Colonic mucosa (tissue), 4 donors: Measurements from ENCODE around the gene EIF5. TPM values are rescaled to one million over a fixed set of nuclear protein-coding genes. Genes with fewer than 3 reads are reported as not detected.

Source experiments
- DNase-seq: peaks from one replicate; pipeline ENCODE4 v3.0.0-alpha.2; 2020
- H3K27ac ChIP-seq: fragments of 200-600 bp; one replicate; pipeline ENCODE4 v1.8.0; 2021
- H3K27me3 ChIP-seq: fragments of 200-600 bp; one replicate; pipeline ENCODE4 v1.8.0; 2021
- H3K36me3 ChIP-seq: fragments of 200-600 bp; one replicate; pipeline ENCODE4 v1.8.0; 2021
- H3K4me1 ChIP-seq: fragments of 200-600 bp; one replicate; pipeline ENCODE4 v1.8.0; 2021; ENCODE audit warnings: mild to moderate bottlenecking
- H3K4me3 ChIP-seq: fragments of 200-600 bp; one replicate; pipeline ENCODE4 v1.8.0; 2021
- H3K9ac ChIP-seq, 2 donors: one replicate each; pipeline ENCODE4 v1.7.0; 2013; ENCODE audit warnings: control low read depth in 2 of 2, low read depth in 2 of 2, low read length in 2 of 2
- H3K9me3 ChIP-seq: fragments of 200-600 bp; one replicate; pipeline ENCODE4 v1.8.0; 2021
- intact Hi-C: fragments of 100-400 bp; cut with DNase I; formaldehyde crosslinking; loops from one replicate; pipeline ENCODE4 v1.14.1; 2022
- total RNA-seq, 2 donors: library from RNA; stranded (reverse); fragmentation: NEBNext Ultra II Directional in 1 of 2; extraction: Animal tissue kit (Norgen Biotek cat#: 25700) in 1 of 2; gene quantifications; one replicate each; pipeline ENCODE4 v1.2.1, GENCODE V29; 2021
- TF ChIP-seq, protein P1 (sequence below): fragments of 200-600 bp; IDR thresholded peaks from one replicate; pipeline ENCODE4 v1.8.0; 2022; ENCODE audit warnings: antibody characterized with exemption, mild to moderate bottlenecking
- donor health status: healthy.
- donor health status: DM: no; HTN: no; CAD: no.
- donor health status: DM: no; HTN: no; CAD: no.

EIF5 gene
- total RNA-seq, 2 donors from 2014 or later: 169 to 265 TPM

DNA sequence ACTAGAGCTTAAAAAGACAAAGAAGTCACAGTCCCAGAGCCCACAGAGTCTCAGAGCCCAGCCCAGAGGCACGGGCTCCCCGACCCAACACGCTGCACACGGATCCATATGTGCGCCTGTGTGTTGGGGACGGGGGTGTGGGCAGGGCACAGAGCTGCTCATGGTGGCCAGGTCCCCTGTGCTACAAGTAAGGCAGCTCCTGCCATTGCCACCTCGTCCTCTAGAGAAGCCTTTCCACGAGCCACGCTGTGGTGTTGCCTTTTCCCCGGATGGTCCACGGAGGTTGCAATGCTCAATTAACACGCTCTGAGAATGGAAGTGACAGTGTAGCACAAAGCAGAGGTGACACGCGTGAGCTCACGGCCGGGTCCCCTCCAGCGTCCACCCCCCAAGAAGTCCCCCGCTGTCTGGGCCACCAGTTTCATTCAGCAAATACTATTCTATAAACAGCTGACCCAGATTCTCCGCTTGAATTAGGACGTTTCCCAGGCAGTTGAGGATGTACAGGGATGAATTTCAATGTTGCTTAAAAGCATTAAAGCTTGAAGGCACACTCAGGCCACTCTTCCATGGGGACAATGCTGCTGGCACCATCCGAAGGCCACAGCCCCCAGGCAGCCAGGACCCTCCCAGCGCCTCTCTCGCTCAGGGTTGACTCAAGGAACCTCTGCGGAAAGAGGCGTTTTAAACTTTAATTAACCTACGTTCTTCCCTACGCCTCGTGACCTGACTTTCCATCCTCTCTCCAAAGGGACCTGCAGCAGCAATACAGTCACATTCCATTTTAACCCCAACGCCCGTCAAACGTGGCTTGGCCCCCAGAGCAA, 22.7 kb upstream of the EIF5 start:
- Histone ChIP-seq H3K4me1 (no peaks in the 10 kb centered on the region), H3K27me3 (no peaks in the 10 kb centered on the region), H3K36me3 (no peaks in the 10 kb centered on the region), H3K9me3 (no peaks in the 10 kb centered on the region), H3K27ac (no peak overlapping the region), H3K9ac (no peak overlapping the region), H3K4me3 (no peak overlapping the region)
- TF ChIP-seq, protein P1, sequence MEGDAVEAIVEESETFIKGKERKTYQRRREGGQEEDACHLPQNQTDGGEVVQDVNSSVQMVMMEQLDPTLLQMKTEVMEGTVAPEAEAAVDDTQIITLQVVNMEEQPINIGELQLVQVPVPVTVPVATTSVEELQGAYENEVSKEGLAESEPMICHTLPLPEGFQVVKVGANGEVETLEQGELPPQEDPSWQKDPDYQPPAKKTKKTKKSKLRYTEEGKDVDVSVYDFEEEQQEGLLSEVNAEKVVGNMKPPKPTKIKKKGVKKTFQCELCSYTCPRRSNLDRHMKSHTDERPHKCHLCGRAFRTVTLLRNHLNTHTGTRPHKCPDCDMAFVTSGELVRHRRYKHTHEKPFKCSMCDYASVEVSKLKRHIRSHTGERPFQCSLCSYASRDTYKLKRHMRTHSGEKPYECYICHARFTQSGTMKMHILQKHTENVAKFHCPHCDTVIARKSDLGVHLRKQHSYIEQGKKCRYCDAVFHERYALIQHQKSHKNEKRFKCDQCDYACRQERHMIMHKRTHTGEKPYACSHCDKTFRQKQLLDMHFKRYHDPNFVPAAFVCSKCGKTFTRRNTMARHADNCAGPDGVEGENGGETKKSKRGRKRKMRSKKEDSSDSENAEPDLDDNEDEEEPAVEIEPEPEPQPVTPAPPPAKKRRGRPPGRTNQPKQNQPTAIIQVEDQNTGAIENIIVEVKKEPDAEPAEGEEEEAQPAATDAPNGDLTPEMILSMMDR: no peak
- DNase-seq: no peak
- intact Hi-C loops: no loop called here

DNA sequence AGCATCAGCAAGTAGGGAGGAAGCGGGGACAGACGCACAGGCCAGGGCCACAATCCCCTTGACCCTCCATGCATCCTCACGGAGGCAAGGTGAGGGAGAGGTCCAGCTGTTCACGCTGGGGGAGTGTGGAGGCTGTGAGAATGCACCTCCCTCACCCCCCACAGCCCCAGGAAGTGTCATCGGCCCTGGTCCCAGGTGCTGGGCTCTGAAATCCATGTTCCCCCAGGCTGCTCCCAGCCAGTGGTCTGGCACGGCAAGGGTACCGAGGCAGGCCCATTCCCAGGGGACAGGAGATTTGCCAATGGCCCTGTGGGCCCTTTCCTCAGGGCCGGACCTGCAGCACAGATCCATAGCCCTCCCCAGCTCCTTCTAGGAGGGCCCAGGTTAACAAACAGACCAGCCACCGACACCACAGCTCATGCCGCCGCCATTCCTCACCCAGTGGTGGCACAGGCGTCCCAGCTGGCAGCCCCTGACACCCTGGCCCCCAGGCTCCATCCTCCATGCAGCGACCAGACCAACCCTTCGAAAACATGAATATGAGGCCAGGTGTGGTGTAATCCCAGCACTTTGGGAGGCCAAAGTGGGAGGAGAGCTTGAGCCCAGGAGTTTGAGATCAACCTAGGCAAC, 21.9 kb upstream of the EIF5 start:
- DNase-seq: no peak
- Histone ChIP-seq H3K36me3 (no peaks in the 10 kb centered on the region), H3K9me3 (no peaks in the 10 kb centered on the region), H3K9ac (no peak overlapping the region), H3K4me3 (no peak overlapping the region), H3K4me1 (no peaks in the 10 kb centered on the region), H3K27ac (no peak overlapping the region), H3K27me3 (no peaks in the 10 kb centered on the region)
- intact Hi-C loops: no loop called here
- TF ChIP-seq, protein P1: no peak

DNA sequence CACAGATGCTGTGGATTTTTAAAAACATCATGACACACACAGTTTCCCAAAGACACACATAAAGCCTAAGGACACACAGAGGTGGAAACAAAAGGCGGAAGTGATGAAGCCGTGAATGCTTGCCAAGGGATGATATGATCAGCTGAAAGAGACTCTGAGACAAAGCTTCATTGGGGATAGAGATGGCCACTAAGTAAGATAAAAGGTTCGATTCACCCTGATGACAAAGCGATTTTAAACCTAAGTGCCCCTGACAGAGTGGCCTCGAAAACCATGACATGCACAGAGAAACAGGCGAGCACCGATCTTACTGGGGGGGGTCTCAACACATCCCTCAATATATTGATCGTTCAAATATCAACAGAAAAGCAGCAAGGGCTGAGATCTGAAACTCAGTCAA, 20.3 kb upstream of the EIF5 start:
- TF ChIP-seq, protein P1: no peak
- H3K27me3 ChIP-seq: no peaks in the 10 kb centered on the region
- H3K4me1 ChIP-seq: no peaks in the 10 kb centered on the region
- no peak for DNase-seq
- no peaks in the 10 kb centered on the region for H3K36me3 ChIP-seq
- no peak overlapping the region for H3K4me3 ChIP-seq
- no peak overlapping the region for H3K9ac ChIP-seq
- H3K27ac ChIP-seq: no peak overlapping the region
- intact Hi-C loops: no loop called here
- no peaks in the 10 kb centered on the region for H3K9me3 ChIP-seq

DNA sequence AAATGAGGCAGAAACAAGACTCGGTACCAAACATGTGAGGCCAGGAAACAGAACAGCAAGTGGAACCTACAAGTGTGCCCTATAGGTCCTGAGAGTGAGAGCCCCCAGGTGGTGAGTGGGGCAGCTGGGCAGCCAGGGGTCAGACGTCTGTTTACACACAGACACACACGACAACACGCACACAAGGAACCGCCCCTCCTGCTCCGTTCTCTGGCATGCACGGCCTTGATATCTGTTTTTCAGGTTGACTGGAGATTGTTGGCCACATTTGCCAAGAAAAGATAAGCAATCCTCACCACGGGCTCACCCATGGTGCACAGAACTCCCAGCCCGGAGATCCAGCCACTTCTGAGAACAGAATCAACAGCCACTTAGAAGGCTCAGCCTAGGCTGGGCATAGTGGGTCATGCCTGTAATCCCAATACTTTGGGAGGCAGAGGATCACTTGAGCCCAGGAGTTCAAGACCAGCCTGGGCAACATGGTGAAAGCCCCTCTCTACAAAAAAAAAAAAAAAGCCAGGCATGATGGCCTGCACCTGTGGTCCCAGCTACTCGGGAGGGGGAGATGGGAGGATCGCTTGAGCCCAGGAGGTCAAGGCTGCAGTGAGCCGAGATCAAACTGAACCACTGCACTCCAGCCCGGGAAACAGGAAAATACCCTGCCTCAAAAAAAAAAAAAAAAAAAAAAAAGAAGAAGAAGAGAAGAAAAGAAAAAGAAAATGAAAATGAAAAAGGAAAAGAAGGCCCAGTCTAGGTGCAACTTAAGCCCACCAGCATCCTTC, 19.4 kb upstream of the EIF5 start:
- DNase-seq: no peak
- Histone ChIP-seq H3K4me3 (no peak overlapping the region), H3K4me1 (no peaks in the 10 kb centered on the region), H3K36me3 (no peaks in the 10 kb centered on the region), H3K27me3 (no peaks in the 10 kb centered on the region), H3K27ac (no peak overlapping the region), H3K9me3 (no peaks in the 10 kb centered on the region), H3K9ac (no peak overlapping the region)
- intact Hi-C loops: no loop called here
- TF ChIP-seq, protein P1: no peak

DNA sequence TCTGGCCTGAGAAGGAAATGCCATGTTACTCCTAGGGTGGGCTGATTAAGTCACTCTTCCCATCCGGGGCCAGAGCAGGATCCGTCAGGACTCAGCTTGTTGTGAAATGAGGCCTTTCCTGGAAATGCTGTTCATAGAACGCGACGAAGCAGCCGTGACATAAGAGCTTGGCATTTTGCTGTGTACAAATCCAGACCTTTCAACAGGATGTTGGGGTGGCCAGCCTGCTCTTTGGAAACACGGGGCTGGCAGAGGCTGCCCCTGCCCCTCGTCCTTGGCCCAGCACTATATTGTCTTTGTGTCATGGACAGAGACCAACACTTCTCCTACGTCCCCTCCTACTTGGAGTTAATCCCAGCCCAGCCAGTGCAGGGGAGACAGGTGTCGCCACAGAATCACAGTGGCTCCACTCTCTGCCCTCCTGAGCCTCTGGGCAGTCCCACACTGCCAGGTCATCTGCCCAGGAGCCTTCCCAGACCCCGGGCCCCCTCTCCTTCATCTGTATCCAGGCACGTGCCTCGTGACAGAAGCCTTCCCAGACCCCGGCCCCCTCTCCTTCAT, 18.6 kb upstream of the EIF5 start:
- intact Hi-C loops: no loop called here
- no peak for DNase-seq
- Histone ChIP-seq H3K36me3 (no peaks in the 10 kb centered on the region), H3K9ac (no peak overlapping the region), H3K27me3 (no peaks in the 10 kb centered on the region), H3K9me3 (no peaks in the 10 kb centered on the region), H3K4me1 (no peaks in the 10 kb centered on the region), H3K4me3 (no peak overlapping the region), H3K27ac (no peak overlapping the region)
- TF ChIP-seq, protein P1: no peak
